Gastrocnemius medialis (tissue), 4 donors: ENCODE measurements around the gene CEP78.

Source experiments
- CTCF ChIP-seq, 5 experiments: fragments of 450-650 bp in 3 of 5; fragments of 200-600 bp in 2 of 5; sonication (generic) in 2 of 5; IDR thresholded peaks in 4 of 5; conservative IDR thresholded peaks in 1 of 5; 1 replicate in 4 of 5; 2 replicates in 1 of 5; pipeline ENCODE4 v1.5.1; 2016 to 2019; ENCODE audit warnings: antibody characterized with exemption in 5 of 5, mild to moderate bottlenecking in 3 of 5, moderate library complexity in 3 of 5
- POLR2A ChIP-seq, 2 donors: fragments of 450-650 bp; IDR thresholded peaks; one replicate each; pipeline ENCODE4 v1.6.1; 2017; ENCODE audit warnings: antibody characterized with exemption in 2 of 2, mild to moderate bottlenecking in 2 of 2, moderate library complexity in 2 of 2

- no peak for TF ChIP-seq CTCF (IDR thresholded peaks at IDR 0.05 in 4 of 5, conservative IDR thresholded peaks at IDR 0.05 in 1 of 5)
- no peak for TF ChIP-seq POLR2A (IDR thresholded peaks at IDR 0.05)
Measured at GRCh38 chr9:78291240-78291925, 55.5 kb downstream of the CEP78 start.
